HG03558 (cell line): ENCODE results near the gene ABHD6.
"Not testable (repeated sequence)": the region's sequence is repeated elsewhere in the genome, so short reads cannot be mapped to it uniquely, and the experiment has no call there.

Experiments used
- ATAC-seq: cut with Tn5 transposase; IDR thresholded peaks from one replicate; pipeline ENCODE4 v1.9.1; 2021; ENCODE audit warnings: moderate number of reproducible peaks; ENCODE audit not compliant: unreplicated experiment; ENCODE audit errors: extremely low read depth

Gene ABHD6

DNA sequence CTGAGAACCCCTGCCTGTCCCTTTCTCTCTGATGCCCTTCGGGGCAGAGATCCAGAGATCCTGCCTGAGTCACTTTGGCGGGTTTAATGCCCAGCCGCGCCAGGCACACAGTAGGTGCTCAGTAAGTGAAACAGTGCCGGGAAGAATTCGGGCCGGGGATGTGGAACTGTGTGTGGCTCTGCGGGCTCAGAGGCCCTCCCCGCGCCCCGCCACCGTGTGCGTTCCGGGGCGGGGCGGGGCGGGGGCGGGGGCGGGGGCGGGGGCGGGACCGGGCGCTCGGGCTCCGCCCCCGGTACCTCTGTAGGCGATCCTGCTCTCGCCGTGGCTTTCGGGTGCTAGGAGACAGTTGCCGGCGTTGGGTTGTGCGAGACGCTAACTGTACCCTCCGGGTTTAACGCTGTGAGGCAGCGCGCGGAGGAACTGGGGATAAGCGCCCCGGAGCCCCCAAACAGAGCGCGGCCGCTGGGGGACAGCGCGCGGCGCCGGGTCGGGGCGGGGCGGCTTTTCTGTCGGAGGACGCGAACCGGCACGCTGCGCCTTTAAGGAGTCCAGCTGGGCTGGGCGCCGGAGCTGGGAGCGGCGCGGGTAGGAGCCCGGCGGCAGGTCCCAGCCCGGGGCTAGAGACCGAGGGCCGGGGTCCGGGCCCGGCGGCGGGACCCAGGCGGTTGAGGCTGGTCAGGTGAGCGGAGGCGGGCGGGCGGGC, at the start of gene ABHD6:
Gene ABHD6, plus strand, starts transcription at position 555 of the 703 bp plus-strand sequence. CDS start 18,795 bp downstream, outside the sequence.
- ATAC-seq = no peak

DNA sequence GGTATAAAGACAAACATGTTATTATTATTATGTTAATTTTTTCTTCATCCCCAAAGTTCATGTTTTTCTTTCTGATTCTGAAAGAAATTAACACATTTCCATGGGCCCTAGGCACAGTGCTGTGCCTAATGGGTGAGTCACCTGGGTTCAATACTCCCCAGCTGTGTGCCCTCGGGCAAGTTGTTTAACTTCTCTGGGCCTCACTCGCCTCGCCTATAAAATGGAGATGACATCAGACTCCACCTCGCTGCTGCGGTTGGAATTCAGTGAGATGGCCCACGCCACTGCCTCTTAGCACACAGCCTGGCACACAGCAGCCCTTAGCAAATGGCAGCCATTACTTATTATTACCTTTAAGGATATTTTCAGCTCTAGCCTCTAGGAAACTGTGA, 49.4 kb upstream of the ABHD6 start:
- no peak for ATAC-seq

DNA sequence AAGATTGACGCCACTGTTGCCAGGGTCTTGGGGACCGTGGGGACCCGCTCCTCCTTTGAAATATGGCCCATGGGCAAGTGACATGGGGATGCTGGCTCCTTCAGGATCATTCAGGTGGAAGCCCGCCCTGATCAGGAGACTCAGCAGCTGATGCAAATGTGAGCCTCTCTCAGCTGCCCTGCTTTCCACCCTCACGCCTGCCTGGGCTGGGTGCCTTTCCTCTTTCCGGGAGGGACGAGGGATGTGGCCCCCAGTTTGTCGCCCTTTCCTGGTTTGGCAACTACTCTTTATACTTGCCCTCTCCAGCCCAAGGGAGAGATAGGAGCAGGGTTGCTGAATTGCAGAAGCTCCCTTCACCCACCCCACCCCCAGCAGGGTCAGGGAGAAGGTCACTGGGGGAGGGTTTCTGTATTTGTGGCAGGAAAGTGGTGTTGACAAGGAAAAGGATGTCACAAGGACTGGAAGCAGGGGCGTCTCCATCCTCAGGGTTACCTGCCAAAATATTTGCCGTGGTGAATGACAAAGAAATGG, 48.6 kb upstream of the ABHD6 start:
- no peak for ATAC-seq

DNA sequence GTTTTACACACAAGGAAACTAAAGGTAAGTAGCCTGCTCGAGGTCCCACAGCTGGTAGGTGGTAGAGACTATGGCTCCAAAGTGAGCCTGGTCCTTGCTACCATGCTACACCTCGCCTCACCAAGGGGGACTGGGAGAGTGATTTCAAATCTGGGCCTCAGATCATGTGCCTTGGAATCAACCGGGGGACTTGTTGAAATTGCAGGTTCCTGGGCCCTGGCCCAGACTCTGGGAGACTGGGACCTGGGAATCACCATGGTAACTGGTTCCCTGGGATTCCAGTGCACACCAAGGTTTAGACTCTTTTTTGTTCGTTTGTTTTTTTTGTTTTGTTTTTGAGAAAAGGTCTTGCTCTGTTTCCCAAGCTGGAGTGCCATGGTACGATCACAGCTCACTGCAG, 47.9 kb upstream of the ABHD6 start:
- ATAC-seq = no peak

- no peak for ATAC-seq
Measured at GRCh38 chr3:58190291-58190690, 47.3 kb upstream of the ABHD6 start.

- ATAC-seq = no peak
Measured at GRCh38 chr3:58190882-58191281, 46.7 kb upstream of the ABHD6 start.

DNA sequence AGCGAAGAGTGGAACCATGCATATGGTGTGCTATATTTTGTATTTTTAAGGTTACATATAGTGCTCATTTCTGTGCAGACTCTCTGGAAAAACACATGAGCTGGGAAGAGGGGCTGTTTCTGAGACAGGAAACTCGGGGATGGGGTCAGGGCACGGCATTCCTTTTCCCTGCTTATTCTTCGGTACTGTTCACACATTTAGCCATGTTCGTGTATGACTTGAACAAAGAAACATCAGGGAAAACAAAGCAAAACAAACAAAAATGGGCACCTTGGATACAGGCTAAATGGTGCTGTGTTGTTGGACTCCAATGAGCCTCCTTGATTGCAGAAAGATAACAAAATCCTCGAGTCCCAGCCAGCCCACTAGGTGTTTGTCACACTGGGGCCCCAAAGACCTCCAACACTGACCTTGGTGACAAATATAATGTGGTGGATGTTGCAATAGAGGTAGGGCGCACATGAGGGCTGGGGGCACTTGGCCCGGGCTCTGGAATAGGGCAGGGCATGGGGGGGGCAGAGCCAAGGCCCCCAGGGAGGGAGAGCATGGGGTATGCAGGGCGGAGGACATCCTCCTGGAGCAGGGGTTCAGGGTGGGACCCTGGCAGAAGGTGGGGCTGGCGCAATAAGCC, 46.1 kb upstream of the ABHD6 start:
- no peak for ATAC-seq

GRCh38 chr3:58192069-58192468, 45.5 kb upstream of the ABHD6 start:
- no peak for ATAC-seq

DNA sequence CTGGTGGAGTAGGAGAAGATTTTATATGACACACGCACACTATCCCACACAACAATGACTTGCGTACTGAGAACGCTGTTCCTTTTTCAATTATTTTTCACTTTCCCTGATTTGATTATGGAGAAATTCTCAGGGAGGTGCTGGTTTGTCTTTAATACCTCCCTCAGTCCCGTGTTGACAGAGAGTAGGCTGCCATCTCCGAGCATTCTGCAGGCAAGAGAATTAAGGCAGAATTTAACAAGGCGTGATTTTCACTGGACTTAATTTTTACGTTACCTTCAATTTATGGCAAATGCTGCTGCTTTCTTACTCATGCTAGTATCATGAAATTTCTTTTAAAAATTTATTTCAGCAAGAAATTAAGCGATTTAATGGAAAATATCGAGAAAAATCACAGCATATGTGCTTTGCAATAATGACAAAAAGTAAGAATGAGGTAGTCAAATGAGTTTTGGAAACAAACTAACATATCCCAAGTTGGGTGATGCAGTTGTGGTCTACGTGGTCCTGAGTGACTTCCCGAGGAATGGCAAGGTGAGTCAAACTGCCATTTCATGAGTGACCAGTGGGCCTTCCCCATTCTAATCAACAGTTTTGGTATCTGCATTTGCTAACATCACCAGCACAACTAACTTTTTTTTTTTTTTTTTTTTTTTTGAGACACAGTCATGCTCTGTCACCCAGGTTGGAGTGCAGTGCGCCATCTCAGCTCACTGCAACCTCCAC, 43.7 kb upstream of the ABHD6 start:
- no peak for ATAC-seq

DNA sequence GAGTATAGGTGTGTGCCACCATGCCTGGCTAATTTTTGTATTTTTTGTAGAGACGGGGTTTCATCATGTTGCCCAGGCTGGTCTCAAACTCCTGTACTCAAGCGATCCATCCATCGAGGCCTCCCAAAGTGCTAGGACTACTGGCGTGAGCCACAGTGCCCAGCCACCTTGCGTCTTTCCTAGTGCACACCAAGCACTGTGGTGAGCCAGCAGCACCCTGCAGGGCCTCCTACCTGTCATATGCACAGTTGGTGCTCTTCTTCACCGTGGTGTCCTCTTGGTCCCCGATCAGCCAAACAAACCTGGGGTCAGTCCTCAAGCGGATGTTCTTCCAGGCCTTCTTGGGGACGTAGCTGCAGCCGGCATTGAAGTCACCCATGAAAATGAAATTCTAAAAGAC, 40.0 kb upstream of the ABHD6 start:
- no peak for ATAC-seq

DNA sequence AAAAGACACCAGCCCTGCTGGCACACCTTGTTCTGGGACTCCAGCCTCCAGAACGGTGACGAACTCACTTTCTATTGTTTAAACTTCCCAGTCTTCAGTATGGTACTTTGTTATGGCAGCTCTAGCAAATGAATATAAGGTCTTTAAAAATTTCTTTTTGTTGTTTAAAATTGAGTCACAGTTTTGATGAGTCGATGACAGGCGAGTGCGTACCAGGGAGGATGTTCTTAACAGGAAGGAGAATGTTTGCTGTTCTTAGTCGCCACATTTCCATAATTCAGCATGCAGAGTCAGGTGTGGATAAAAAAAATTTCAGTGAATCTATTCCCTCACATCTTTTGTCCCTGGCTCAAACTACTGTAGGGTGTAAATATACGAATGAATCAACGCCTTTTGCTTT, 39.2 kb upstream of the ABHD6 start:
- no peak for ATAC-seq

DNA sequence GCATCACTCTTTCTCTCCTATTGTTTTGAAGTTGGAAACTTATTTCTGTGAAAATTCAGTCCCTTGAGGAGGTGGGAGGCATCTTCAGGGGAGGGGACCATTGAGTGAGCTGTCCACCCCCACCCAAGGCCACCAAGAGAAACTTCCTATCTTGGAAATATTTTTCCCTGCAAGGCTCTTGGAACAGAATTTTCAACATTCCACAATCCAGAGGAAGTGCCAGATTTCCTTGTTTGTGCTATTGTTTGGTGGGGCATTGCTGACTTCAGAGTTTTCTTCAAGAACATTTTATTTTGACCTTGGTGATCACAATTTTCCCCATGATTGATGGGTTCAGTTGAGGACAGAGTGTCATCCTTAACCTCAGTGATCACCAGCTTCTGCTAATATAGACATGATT, 38.8 kb upstream of the ABHD6 start:
- ATAC-seq = no peak

GRCh38 chr3:58200121-58200709, 37.4 kb upstream of the ABHD6 start:
- ATAC-seq = no peak

GRCh38 chr3:58200846-58201355, 36.7 kb upstream of the ABHD6 start:
- ATAC-seq = no peak

DNA sequence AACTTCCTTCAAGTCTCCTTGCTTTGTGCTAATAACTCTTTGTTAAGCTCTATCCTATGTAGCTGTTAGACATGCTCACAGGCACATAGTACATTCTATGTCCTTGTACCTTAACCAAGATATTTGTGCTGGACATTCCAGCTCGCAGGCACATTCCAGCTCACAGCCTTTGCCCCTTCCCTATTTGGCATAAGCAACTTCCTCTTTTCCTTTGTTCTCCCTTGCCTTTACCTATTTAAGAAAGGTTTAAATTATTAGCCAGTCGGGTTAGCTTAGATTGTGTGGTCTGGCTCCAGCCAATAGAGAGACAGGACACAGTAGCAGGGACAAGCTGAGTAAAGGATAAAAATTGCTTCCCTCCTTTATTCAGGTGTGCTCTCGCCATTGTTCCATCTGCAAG, 36.1 kb upstream of the ABHD6 start:
- not testable (repeated sequence) for ATAC-seq

DNA sequence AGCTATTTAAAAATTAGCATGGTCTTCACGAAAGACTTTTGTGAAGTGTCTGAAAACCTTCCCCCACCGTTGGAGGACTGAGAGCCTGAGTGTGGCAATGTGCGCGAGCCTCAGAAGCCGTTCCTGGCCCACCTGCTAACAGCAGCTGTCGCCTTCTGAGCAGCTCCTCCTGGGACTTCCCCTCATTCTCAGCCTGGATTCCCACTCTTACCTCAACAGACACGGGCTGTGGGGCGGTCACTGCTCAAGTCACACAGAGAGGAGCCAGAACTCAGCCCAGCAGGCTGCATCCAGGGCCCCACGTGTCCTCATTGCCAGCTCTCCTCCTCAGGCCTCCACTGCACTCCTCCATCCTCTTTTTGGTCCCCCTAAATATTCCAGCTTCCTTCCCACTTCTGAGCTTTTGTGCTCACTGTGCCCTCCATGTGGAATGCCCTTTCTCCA, 34.7 kb upstream of the ABHD6 start:
- peak; percentile 69 for ATAC-seq

DNA sequence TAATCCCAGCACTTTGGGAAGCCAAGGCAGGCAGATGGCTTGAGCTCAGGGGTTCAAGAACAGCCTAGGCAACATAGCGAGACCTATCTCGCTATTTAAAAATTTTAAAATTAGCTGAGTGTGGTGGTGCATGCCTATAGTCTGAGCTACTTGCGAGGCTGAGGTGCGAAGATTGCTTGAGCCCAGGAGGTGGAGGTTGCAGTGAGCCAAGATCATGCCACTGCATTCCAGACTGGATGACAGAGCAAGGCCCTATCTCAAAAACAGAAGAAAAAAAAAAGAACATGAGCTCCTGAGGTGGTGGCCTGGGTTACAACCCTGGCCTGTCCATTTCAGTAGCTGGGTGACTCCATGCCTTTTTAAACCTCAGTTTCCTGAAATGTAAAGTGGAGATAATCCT, 34.1 kb upstream of the ABHD6 start:
- no peak for ATAC-seq

DNA sequence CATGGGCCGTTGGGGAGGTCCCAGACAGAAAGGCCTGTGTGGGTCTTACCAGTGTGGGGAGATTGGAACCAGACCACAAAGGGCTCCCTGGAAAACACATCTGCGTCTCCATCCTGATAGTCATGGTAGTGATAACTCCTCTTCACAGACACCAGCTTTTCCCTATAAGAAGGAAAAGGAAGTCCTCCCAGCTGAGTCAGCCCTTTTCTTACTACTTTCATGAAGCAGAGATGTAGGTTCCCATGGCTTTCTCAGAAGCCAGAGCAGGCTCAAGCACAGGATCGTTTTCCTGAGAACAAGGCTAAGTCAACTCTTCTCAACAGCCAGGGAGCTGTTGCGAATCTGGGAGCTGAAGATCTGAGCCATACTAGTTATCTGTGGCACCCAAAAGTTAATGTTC, 32.9 kb upstream of the ABHD6 start:
- ATAC-seq = no peak

- no peak for ATAC-seq
Measured at GRCh38 chr3:58205981-58206380, 31.6 kb upstream of the ABHD6 start.

DNA sequence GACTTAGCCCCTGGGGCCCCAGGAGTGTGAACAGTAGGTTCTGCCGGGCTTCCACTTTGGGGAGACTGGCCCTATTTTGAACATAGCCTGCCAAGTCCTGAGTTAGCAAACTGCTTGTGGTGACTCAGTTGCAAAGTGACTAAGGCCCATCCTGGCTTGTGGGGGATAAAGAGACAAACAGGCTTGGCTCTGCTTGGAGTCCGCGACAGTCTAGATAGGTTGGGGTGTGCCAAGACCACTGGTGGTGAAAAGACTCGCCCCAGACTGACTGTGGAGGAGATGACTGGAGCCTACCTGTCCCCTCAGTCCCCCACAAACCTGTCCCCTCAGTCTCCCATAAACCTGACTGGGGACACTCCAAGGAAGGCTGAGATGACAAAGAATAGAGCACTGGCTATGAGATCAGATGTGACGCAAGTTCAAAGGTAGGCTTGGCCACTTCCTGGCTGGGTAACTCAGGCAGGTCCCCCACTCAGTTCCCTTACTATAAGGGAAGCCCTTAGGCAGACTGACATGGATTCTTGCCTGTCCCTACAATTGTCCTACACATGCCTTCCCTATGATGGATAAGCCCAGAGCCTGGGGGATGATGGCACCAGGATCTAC, 31.1 kb upstream of the ABHD6 start:
- no peak for ATAC-seq
